ENCODE measurements around the gene ATG12. TPM values are rescaled to one million over a fixed set of nuclear protein-coding genes. Genes with fewer than 3 reads are reported as not detected.
"Not testable (repeated sequence)": the region's sequence is repeated elsewhere in the genome, so short reads cannot be mapped to it uniquely, and the experiment has no call there.

ATG12 gene
- polyA plus RNA-seq, 1 experiment, result 154 TPM

DNA sequence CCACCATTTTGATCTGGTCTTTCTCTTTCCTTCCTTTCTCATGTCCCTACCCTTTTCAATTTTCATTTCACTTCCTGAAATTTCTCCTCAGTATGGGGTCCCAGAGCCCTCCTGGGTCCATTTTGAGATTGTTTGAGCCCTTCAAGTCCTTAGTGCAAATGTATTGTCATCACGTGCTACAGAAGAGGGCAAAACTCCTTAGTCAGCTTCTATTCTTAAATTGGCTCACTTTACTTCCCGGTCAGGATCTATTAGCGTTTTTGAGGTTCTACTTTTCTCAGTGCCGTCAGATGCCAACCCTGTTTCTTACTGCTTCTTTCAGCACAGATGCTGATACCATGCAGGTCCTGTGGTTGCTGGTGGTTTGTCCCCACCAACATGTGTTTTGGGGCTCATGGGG lies 5.9 kb downstream of the ATG12 start:
- no peak for DNase-seq (ENCODE audit: low read depth, low spot score)
- ChIA-PET POLR2A (no interaction called here), CTCF (interaction anchor here (0.8 to 1.3 kb wide), 3 partner anchors 7 to 232 kb away, joined by 3 to 5 read pairs (median 4); no protein-coding TSS in a partner anchor)
- H3K27ac ChIP-seq (ENCODE audit: low read depth, low read length), result no peak overlapping the region
- no peak overlapping the region for H3K4me3 ChIP-seq (ENCODE audit: low read depth, low read length)
- no peaks in the 10 kb centered on the region for H3K9me3 ChIP-seq (ENCODE audit: control insufficient read depth, insufficient read depth, low read length)
- H3K27me3 ChIP-seq (ENCODE audit: control insufficient read depth, insufficient read depth, low read length), result no peaks in the 10 kb centered on the region
- TF ChIP-seq, protein P1, sequence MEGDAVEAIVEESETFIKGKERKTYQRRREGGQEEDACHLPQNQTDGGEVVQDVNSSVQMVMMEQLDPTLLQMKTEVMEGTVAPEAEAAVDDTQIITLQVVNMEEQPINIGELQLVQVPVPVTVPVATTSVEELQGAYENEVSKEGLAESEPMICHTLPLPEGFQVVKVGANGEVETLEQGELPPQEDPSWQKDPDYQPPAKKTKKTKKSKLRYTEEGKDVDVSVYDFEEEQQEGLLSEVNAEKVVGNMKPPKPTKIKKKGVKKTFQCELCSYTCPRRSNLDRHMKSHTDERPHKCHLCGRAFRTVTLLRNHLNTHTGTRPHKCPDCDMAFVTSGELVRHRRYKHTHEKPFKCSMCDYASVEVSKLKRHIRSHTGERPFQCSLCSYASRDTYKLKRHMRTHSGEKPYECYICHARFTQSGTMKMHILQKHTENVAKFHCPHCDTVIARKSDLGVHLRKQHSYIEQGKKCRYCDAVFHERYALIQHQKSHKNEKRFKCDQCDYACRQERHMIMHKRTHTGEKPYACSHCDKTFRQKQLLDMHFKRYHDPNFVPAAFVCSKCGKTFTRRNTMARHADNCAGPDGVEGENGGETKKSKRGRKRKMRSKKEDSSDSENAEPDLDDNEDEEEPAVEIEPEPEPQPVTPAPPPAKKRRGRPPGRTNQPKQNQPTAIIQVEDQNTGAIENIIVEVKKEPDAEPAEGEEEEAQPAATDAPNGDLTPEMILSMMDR (IDR thresholded peaks at IDR 0.05; ENCODE audit: low read depth, low read length), result no peak

DNA sequence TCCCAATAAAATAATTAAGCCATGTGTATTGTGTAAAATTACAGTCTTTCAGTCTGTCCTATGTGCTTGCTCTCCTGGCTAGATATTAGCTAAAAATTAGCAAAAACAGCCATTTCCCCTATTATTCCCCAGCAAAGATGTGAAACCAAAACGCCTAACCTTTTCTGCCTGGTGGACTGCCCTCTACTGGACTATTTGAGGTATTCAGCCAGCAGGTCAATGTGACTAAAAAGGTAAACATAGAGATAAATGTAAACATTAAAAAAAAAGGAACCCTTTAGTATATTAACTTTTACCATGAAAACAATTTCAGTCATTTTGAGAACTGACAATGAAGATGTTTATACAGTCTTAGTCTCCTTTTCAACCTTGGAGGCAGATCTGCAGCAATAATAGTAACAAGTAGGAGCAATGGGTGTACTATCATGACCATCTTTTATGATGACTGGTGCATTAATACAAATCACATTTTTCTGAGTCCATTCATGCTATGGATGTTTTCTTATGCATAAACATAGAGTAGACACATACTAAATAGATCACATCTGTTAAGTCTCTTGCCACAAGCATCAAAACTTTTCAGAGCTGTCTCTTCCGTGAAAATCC lies 10.1 kb downstream of the ATG12 start:
- no peak overlapping the region for H3K4me3 ChIP-seq (ENCODE audit: low read depth, low read length)
- TF ChIP-seq, protein P1 (IDR thresholded peaks at IDR 0.05; ENCODE audit: low read depth, low read length), result peak; percentile 83
- POLR2A ChIA-PET, result no interaction called here
- H3K9me3 ChIP-seq (ENCODE audit: control insufficient read depth, insufficient read depth, low read length), result no peaks in the 10 kb centered on the region
- no peak overlapping the region for H3K27ac ChIP-seq (ENCODE audit: low read depth, low read length)
- no peak for DNase-seq (ENCODE audit: low read depth, low spot score)
- H3K27me3 ChIP-seq (ENCODE audit: control insufficient read depth, insufficient read depth, low read length), result no peaks in the 10 kb centered on the region
- CTCF ChIA-PET, result interaction anchor here (0.6 to 3.3 kb wide), 15 partner anchors 10 to 281 kb away, joined by 3 to 39 read pairs (median 3); partner anchors contain the start of genes AP3S1 and ATG12

DNA sequence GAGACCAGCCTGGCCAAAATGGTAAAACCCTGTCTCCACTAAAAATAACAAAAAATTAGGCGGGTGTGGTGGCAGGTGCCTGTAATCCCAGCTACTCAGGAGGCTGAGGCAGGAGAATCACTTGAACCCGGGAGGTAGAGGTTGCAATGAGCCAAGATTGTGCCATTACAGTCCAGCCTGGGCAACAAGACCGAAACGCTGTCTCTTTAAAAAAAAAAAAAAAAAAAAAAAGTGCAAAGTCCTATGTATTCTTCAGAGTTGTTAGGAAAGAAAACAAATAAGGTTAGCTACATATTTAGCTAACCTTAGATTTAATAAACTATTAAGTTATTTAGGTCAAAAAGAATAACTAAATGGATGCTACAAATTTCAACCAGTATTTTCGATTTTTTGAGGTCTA lies 11.5 kb downstream of the ATG12 start:
- H3K4me3 ChIP-seq (ENCODE audit: low read depth, low read length), result no peak overlapping the region
- H3K27me3 ChIP-seq (ENCODE audit: control insufficient read depth, insufficient read depth, low read length), result no peaks in the 10 kb centered on the region
- ChIA-PET CTCF (interaction anchor here (0.6 to 0.9 kb wide), 7 partner anchors 10 to 1269 kb away, joined by 4 to 16 read pairs (median 6); no protein-coding TSS in a partner anchor), POLR2A (no interaction called here)
- peaks cover 4% of the 10 kb centered on the region; the same call in 1 of the 2 replicates for H3K9me3 ChIP-seq (ENCODE audit: control insufficient read depth, insufficient read depth, low read length)
- H3K27ac ChIP-seq (ENCODE audit: low read depth, low read length), result no peak overlapping the region
- DNase-seq (ENCODE audit: low read depth, low spot score), result no peak
- TF ChIP-seq, protein P1 (IDR thresholded peaks at IDR 0.05; ENCODE audit: low read depth, low read length), result no peak

DNA sequence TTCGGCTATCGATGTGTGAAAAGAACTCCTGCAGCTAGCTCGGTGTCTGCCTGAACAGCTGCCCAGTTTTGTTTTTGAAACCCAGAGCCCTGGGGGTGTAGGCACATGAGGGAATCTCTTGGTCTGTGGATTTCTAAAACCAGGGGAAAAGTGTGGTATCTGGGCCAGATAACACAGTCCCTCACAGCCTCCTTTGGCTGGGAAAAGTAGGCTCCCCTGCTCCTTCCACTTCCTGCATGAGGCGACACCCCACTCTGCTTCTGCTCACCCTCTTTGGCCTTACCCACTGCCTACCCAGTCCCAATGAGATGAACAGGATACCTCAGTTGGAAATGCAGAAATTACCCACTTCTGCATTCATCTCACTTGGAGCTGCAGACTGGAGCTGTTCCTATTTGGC lies 15.4 kb downstream of the ATG12 start:
- POLR2A ChIA-PET, result no interaction called here
- H3K9me3 ChIP-seq (ENCODE audit: control insufficient read depth, insufficient read depth, low read length), result peaks cover 4% of the 10 kb centered on the region; the same call in 1 of the 2 replicates
- TF ChIP-seq, protein P1 (IDR thresholded peaks at IDR 0.05; ENCODE audit: low read depth, low read length), result no peak
- H3K4me3 ChIP-seq (ENCODE audit: low read depth, low read length), result no peak overlapping the region
- no peaks in the 10 kb centered on the region for H3K27me3 ChIP-seq (ENCODE audit: control insufficient read depth, insufficient read depth, low read length)
- no peak overlapping the region for H3K27ac ChIP-seq (ENCODE audit: low read depth, low read length)
- CTCF ChIA-PET, result interaction anchor here (1.0 to 1.1 kb wide), 2 partner anchors 191 to 206 kb away, joined by 4 to 5 read pairs; no protein-coding TSS in a partner anchor
- no peak for DNase-seq (ENCODE audit: low read depth, low spot score)

DNA sequence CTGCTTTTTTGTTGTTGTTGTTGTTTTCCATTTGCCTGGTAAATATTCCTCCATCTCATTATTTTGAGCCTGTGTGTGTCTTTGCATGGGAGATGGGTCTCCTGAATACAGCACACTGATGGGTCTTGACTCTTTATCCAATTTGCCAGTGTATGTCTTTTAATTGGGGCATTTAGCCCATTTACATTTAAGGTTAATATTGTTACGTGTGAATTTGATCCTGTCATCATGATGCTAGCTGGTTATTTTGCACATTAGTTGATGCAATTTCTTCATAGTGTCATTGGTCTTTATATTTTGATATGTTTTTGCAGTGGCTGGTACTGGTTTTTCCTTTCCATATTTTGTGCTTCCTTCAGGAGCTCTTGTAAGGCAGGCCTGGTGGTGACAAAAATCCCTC lies 16.4 kb downstream of the ATG12 start:
- H3K27ac ChIP-seq (ENCODE audit: low read depth, low read length); H3K27me3 ChIP-seq (ENCODE audit: control insufficient read depth, insufficient read depth, low read length); DNase-seq (ENCODE audit: low read depth, low spot score); H3K4me3 ChIP-seq (ENCODE audit: low read depth, low read length); CTCF ChIA-PET; H3K9me3 ChIP-seq (ENCODE audit: control insufficient read depth, insufficient read depth, low read length); POLR2A ChIA-PET: not testable (repeated sequence)
